Fibroblast of skin of scalp (primary cell): ENCODE results near the gene MTX1.
A peak's percentile ranks its signal among the peaks of the same experiment; 100 is the strongest.

Experiments used
- DNase-seq: peaks from one replicate; pipeline ENCODE4 v3.0.0-alpha.2; 2013

Gene MTX1

DNA sequence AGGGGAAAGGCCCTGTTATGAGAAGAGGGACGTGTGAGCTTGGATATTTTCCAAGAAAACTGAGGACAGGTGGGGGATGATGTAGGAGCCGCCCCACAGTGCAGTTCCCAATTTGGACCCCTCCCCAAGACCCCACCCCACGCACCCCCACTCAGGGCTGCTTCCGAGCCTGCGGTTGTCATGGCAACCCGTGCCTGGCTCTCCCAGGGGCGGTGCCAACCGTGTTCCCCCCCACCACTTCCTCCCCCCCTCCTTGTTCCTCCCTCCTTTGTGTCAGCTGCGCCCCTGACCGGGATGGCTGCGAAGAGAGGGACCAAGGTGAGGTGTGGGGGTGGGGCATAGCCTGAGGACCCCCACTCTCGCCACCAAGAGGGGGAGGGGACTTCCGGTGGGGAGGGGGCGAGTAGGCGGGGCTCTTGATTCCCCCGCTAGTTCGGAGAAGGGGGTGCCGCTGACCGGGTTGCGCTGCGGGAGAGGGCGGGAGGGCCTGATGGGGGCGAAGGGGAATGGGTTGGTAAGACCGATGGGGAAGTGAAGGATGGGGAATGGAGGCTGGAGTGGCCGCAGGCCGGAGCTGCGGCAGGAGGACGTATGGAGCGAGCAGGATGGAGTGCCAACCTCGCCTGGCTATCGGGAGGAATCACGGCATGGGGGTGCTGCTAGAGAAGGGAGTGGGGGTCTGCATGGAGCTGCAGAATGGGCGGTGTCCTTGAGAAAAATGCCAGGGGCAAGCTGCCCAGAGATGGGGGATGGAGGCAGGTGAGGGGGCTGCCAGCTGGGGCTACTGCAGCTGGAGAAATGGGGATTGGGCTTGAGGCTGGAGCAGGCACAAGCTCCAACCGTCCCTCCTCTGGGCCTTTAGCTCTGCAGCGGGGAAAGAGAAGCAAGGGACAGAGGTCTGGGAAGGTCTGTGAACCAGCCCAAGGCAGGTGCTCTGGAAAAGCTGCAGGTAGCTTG lies 33.9 kb upstream of the MTX1 start:
- peak; percentile 54 for DNase-seq

DNA sequence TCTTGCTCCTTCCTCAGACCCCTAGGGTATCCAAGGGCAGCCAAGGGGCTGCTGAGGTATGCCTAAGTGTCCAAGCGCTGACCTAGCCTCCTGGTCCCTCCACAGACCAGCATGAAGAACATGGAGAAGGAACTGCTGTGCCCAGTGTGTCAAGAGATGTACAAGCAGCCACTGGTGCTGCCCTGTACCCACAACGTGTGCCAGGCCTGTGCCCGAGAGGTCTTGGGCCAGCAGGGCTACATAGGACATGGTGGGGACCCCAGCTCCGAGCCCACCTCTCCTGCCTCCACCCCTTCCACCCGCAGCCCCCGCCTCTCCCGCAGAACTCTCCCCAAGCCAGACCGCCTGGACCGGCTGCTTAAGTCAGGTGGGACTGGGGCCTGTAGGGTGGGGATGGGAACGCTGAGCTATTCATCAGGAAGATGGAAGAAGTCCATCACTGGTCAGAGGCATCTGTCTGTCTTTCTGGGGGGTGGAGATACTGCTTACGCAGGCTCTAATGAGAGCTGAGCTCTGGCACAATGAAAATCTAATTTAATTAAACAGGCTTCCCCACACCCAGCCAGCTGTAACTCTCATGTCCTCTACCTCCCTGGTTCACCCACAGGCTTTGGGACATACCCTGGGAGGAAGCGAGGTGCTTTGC lies 33.1 kb upstream of the MTX1 start:
- no peak for DNase-seq

DNA sequence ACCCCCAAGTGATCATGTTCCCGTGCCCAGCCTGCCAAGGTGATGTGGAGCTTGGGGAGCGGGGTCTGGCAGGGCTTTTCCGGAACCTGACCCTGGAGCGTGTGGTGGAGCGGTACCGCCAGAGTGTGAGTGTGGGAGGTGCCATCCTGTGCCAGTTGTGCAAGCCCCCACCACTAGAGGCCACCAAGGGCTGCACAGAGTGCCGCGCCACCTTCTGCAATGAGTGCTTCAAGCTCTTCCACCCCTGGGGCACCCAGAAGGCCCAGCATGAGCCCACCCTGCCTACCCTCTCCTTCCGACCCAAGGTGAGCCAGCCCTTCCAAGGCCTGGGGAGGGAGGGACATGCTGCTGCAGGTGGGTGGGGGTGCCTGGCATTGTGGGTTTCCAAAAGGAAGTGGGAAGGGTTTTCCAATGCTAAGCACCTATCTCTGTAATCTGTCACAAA lies 32.5 kb upstream of the MTX1 start:
- no peak for DNase-seq

GRCh38 chr1:155176544-155177071 lies 31.9 kb upstream of the MTX1 start:
- peak; percentile 74 for DNase-seq

- no peak for DNase-seq
Measured at GRCh38 chr1:155177192-155177917, 31.1 kb upstream of the MTX1 start.

GRCh38 chr1:155177918-155178281 lies 30.6 kb upstream of the MTX1 start:
- no peak for DNase-seq

GRCh38 chr1:155178441-155179111 lies 29.9 kb upstream of the MTX1 start:
- DNase-seq: no peak

- no peak for DNase-seq
Measured at GRCh38 chr1:155179112-155180031, 29.1 kb upstream of the MTX1 start.

- no peak for DNase-seq
Measured at GRCh38 chr1:155181371-155182051, 27.0 kb upstream of the MTX1 start.

GRCh38 chr1:155182052-155182550 lies 26.4 kb upstream of the MTX1 start:
- DNase-seq: no peak

GRCh38 chr1:155183775-155184221 lies 24.7 kb upstream of the MTX1 start:
- DNase-seq: no peak

DNA sequence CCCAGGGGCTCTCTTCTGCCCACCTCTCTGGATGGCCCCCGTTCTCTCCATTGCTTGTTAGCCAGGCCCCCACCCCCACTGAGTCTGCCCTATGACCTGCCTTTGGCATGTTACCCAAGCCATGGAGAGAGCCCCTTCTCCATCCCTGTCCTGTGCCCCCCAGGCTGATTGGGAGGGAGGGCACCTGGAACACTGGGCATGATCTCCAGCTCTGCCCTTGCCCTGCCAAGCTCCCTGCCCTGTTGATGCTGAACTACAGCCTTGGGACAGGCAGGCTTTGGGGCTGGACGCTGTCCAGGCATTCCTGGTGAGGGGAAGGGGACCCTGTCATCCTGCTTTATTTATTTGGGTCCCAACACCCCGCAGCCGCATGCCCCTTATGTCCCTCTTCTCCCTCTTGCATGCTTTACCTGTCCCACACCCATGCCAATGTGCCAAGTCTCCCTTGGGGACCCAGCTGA lies 24.1 kb upstream of the MTX1 start:
- DNase-seq: no peak

GRCh38 chr1:155184835-155185782 lies 23.4 kb upstream of the MTX1 start:
- DNase-seq: no peak

DNA sequence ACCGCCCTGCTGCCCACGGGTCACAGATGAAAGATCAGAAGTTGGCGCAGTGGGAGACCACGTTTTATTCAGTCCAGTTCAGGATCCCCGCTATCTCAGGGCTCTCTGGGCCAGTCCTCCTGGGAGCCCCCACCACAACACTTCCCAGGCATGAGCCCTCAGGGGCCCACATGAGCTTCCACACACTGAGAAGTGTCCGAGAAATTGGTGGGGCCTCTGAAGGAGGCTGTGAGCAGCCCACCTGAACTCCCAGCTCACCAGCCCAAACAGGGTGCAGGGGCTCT lies 22.8 kb upstream of the MTX1 start:
- no peak for DNase-seq

DNA sequence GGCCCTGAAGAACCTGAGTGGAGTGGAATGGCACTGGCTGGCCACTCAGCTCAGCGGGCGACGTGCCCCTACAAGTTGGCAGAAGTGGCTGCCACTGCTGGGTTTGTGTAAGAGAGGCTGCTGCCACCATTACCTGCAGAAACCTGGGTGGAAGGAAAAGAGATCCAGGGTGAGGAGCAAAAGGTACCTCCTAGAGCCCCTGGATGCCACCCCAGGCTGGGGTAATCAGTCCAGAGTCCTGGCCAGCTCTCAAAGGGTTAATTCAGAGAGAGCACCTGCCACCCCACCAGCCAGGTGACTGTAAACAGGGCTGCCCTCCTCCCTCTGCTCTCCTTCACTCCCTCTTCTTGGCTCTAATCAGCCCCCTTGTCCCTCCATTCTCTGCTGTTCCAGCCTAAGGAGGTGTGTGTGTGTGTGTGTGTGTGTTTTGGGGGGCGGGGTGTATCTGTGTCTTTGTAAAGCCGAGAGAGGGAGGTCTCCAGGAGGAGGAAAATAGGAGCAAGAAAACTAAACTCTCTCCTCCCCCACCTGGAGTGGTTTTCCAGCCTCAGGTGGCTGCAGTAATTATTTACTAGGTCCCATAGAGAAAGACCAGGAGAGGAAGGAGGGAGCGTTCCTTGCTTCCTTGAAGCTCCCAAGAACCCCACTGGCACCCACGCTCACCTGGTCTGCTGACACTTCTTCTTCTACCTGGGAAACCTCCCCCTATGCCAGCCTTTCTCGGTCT lies 22.3 kb upstream of the MTX1 start:
- no peak for DNase-seq

DNA sequence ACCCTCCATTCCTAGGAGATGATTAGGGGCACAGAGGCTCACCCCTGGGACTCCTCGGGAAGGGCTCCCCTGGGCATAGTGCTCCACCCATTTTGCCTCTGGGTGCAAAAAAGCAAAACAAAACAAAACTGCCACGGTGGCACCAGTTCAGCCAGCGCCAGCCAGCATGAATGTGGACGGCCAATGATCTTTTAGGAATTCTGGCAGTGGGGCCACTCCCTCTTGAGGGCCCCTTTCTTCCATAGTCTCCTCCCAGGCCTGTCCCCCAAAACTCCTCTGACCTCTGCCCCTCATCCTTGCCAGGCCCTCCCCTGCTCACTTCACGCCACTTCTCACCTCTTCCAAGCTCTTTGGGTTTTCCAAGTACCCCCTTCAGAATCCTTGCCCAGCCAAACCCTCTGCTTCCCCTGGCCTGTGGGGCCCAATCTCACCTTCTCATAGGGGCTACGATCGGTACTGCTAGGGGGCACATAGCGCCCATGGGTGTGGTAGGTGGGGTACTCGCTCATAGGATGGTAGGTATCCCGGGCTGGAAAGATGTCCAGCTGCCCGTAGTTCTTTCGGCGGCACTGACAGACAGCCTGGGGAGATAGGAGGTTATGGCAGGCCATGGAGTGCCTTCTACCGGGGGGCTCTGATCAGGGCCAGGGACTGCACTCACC lies 21.6 kb upstream of the MTX1 start:
- no peak for DNase-seq

DNA sequence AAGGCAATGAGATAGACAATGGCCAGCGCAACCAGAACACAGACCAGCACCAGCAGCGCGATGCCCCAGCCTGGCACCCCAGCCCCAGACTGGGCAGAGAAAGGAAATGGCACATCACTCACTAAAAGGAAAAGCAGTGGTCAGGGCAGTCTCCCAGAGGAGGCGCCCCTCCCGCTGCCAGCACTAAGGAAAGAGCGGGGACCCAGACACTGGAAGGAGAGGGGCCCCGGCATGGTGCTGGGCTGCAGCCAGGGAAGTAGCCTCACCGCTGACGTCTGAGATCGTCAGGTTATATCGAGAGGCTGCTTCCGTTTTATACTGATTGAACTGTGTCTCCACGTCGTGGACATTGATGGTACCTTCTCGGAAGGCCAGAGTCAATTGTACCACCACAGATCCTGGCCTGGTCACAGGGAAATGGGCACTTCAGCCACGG lies 21.0 kb upstream of the MTX1 start:
- DNase-seq: no peak

DNA sequence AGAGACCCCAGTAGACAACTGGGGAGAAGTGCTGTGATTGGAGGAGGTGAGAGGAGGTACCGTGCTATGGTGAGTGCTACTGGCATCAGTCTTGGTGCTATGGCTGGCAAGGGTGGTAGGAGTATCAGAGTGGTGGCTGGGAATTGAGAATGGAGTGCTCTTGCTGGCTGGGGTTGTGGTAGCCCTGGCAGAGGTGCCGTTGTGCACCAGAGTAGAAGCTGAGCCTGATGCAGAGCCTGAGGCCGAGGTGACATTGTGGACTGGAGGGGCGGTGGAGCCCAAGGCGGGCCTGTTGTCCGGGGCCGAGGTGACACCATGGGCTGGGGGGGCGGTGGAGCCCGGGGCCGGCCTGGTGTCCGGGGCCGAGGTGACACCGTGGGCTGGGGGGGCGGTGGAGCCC lies 20.2 kb upstream of the MTX1 start:
- no peak for DNase-seq
